ENCODE results near the gene ERCC6.

Gene ERCC6

GRCh38 chr10:49543604-49544003 is 4.7 kb upstream of the ERCC6 start:
- no peak for DNase-seq

GRCh38 chr10:49542353-49542752 is 3.4 kb upstream of the ERCC6 start:
- no peak for DNase-seq

- peak; percentile 5 for DNase-seq
These were observed 2.8 kb upstream of the ERCC6 start for GRCh38 chr10:49541762-49542161.

- no peak for DNase-seq
These were observed 1.3 kb upstream of the ERCC6 start for GRCh38 chr10:49540056-49540797.

GRCh38 chr10:49539320-49539885 is 482 bp upstream of the ERCC6 start:
- peak; percentile 43 for DNase-seq

GRCh38 chr10:49534670-49535381 is 4.1 kb downstream of the ERCC6 start:
- no peak for DNase-seq

GRCh38 chr10:49532461-49532860 is 6.5 kb downstream of the ERCC6 start:
- DNase-seq, result no peak

GRCh38 chr10:49528977-49529506 is 9.9 kb downstream of the ERCC6 start:
- DNase-seq, result no peak

- DNase-seq, result no peak
These were observed 11.1 kb downstream of the ERCC6 start for GRCh38 chr10:49527850-49528249.

GRCh38 chr10:49527061-49527460 is 11.9 kb downstream of the ERCC6 start:
- no peak for DNase-seq

GRCh38 chr10:49526619-49527018 is 12.3 kb downstream of the ERCC6 start:
- DNase-seq, result no peak

GRCh38 chr10:49524496-49524895 is 14.4 kb downstream of the ERCC6 start:
- no peak for DNase-seq

- no peak for DNase-seq
These were observed 15.6 kb downstream of the ERCC6 start for GRCh38 chr10:49523301-49523700.

GRCh38 chr10:49521062-49521461 is 17.9 kb downstream of the ERCC6 start:
- no peak for DNase-seq

- no peak for DNase-seq
These were observed 18.7 kb downstream of the ERCC6 start for GRCh38 chr10:49520122-49520775.

- DNase-seq, result no peak
These were observed 19.2 kb downstream of the ERCC6 start for GRCh38 chr10:49519717-49520116.

- DNase-seq, result peak; percentile 74
These were observed 19.8 kb downstream of the ERCC6 start for GRCh38 chr10:49518982-49519578.

GRCh38 chr10:49518566-49518965 is 20.4 kb downstream of the ERCC6 start:
- DNase-seq, result no peak

- DNase-seq, result no peak
These were observed 22.5 kb downstream of the ERCC6 start for GRCh38 chr10:49516216-49516970.

GRCh38 chr10:49512121-49512809 is 26.7 kb downstream of the ERCC6 start:
- peak; percentile 43 for DNase-seq

- no peak for DNase-seq
These were observed 29.1 kb downstream of the ERCC6 start for GRCh38 chr10:49509771-49510303.

Measured in NCI-H82 (cell line).